ENCODE results near the gene PSMA5. TPM values are rescaled to one million over a fixed set of nuclear protein-coding genes. Genes with fewer than 3 reads are reported as not detected.

PSMA5 gene
- total RNA-seq, 2 experiments from 2014 or later: 247 to 252 TPM

Other genes starting within 250 kb of the PSMA5 start
- gene SARS1, start 212.5 kb downstream of the PSMA5 start, total RNA-seq: 100 to 1,000 TPM; 217 to 226 TPM
- 1 to 10 TPM; 2.6 TPM for gene CELSR2, start 176.9 kb downstream of the PSMA5 start, total RNA-seq
- 10 to 100 TPM; 10.7 to 12.2 TPM for gene PSRC1, start 143.3 kb downstream of the PSMA5 start, total RNA-seq
- not detected for gene MYBPHL, start 119.4 kb downstream of the PSMA5 start, total RNA-seq
- gene SORT1, start 28.5 kb downstream of the PSMA5 start, total RNA-seq: 1 to 10 TPM; 5.6 to 6.6 TPM
- not detected for gene SYPL2, start 40.1 kb upstream of the PSMA5 start, total RNA-seq
- 10 to 100 TPM; 14.6 to 15.6 TPM for gene ATXN7L2, start 57.5 kb upstream of the PSMA5 start, total RNA-seq
- 1 to 10 TPM; 6.3 to 8.1 TPM for gene CYB561D1, start 67.6 kb upstream of the PSMA5 start, total RNA-seq
- gene AMIGO1, start 83.3 kb upstream of the PSMA5 start, total RNA-seq: 1 to 10 TPM; 2.1 to 2.5 TPM
- gene GPR61, start 113.4 kb upstream of the PSMA5 start, total RNA-seq: under 1 TPM in 1 of 2 experiments, not detected in 1; 0.16 TPM
- 1 to 10 TPM; 8.4 TPM for gene GNAI3, start 122.2 kb upstream of the PSMA5 start, total RNA-seq
- under 1 TPM; 0.64 to 0.91 TPM for gene GNAT2, start 193.2 kb upstream of the PSMA5 start, total RNA-seq
- 10 to 100 TPM; 89.5 to 91.4 TPM for gene AMPD2, start 193.4 kb upstream of the PSMA5 start, total RNA-seq
- 1 to 10 TPM; 2.4 to 3.0 TPM for gene GSTM4, start 229.7 kb upstream of the PSMA5 start, total RNA-seq
- 1 to 10 TPM; 7.4 to 8.5 TPM for gene GSTM2, start 241.6 kb upstream of the PSMA5 start, total RNA-seq